ENCODE data around the gene DCTN2. TPM values are rescaled to one million over a fixed set of nuclear protein-coding genes. Genes with fewer than 3 reads are reported as not detected.
"Not testable (repeated sequence)": the region's sequence is repeated elsewhere in the genome, so short reads cannot be mapped to it uniquely, and the experiment has no call there.

The DCTN2 gene
- polyA plus RNA-seq, 1 donor: 148 TPM

- DNase-seq (ENCODE audit: low read depth): no peak
Observed at GRCh38 chr12:57516617-57517153, 30.3 kb downstream of the DCTN2 start.

GRCh38 chr12:57515934-57516541, 31.0 kb downstream of the DCTN2 start:
- DNase-seq (ENCODE audit: low read depth): no peak

- no peak for DNase-seq (ENCODE audit: low read depth)
Observed at GRCh38 chr12:57515408-57515933, 31.5 kb downstream of the DCTN2 start.

- no peak for DNase-seq (ENCODE audit: low read depth)
Observed at GRCh38 chr12:57514720-57515407, 32.1 kb downstream of the DCTN2 start.

GRCh38 chr12:57514246-57514645, 32.7 kb downstream of the DCTN2 start:
- DNase-seq (ENCODE audit: low read depth): not testable (repeated sequence)

GRCh38 chr12:57513677-57514076, 33.3 kb downstream of the DCTN2 start:
- not testable (repeated sequence) for DNase-seq (ENCODE audit: low read depth)

- no peak for DNase-seq (ENCODE audit: low read depth)
Observed at GRCh38 chr12:57513266-57513665, 33.7 kb downstream of the DCTN2 start.

- DNase-seq (ENCODE audit: low read depth): no peak
Observed at GRCh38 chr12:57512665-57513064, 34.3 kb downstream of the DCTN2 start.

- DNase-seq (ENCODE audit: low read depth): no peak
Observed at GRCh38 chr12:57511588-57512325, 35.2 kb downstream of the DCTN2 start.

GRCh38 chr12:57511161-57511560, 35.8 kb downstream of the DCTN2 start:
- no peak for DNase-seq (ENCODE audit: low read depth)

- not testable (repeated sequence) for DNase-seq (ENCODE audit: low read depth)
Observed at GRCh38 chr12:57507796-57508195, 39.2 kb downstream of the DCTN2 start.

GRCh38 chr12:57506541-57506940, 40.5 kb downstream of the DCTN2 start:
- DNase-seq (ENCODE audit: low read depth): not testable (repeated sequence)

GRCh38 chr12:57502311-57502969, 44.6 kb downstream of the DCTN2 start:
- DNase-seq (ENCODE audit: low read depth): not testable (repeated sequence)

GRCh38 chr12:57500213-57500612, 46.8 kb downstream of the DCTN2 start:
- DNase-seq (ENCODE audit: low read depth): no peak

GRCh38 chr12:57498571-57498970, 48.4 kb downstream of the DCTN2 start:
- DNase-seq (ENCODE audit: low read depth): no peak

- DNase-seq (ENCODE audit: low read depth): no peak
Observed at GRCh38 chr12:57498132-57498502, 48.9 kb downstream of the DCTN2 start.

- DNase-seq (ENCODE audit: low read depth): no peak
Observed at GRCh38 chr12:57497223-57498131, 49.5 kb downstream of the DCTN2 start.

- DNase-seq (ENCODE audit: low read depth): no peak
Observed at GRCh38 chr12:57496822-57497221, 50.2 kb downstream of the DCTN2 start.

GRCh38 chr12:57495051-57495701, 51.8 kb downstream of the DCTN2 start:
- not testable (repeated sequence) for DNase-seq (ENCODE audit: low read depth)

Measured in forelimb muscle (tissue), 1 donor.